Activated T-cell treated with anti-CD3 and anti-CD28 coated beads for 48 hours (primary cell): ENCODE data around the gene USB1.

Experiments
- DNase-seq: peaks from one replicate; pipeline ENCODE4 v3.0.0-alpha.2; 2020; ENCODE audit warnings: low read depth

The USB1 gene

GRCh38 chr16:58019866-58020538 lies 18.8 kb downstream of the USB1 start:
- DNase-seq: no peak

GRCh38 chr16:58020628-58021521 lies 19.7 kb downstream of the USB1 start:
- no peak for DNase-seq

- DNase-seq: no peak
Measured at GRCh38 chr16:58021661-58022551, 20.7 kb downstream of the USB1 start.

GRCh38 chr16:58022601-58023371 lies 21.6 kb downstream of the USB1 start:
- no peak for DNase-seq

GRCh38 chr16:58024486-58025350 lies 23.5 kb downstream of the USB1 start:
- no peak for DNase-seq

- DNase-seq: peak; percentile 63
Measured at GRCh38 chr16:58025351-58026138, 24.3 kb downstream of the USB1 start, which contains the start of gene MMP15. TSS of gene MMP15 (plus strand) at chr16:58025754. CDS start at chr16:58026351, 597 bp downstream.

GRCh38 chr16:58026139-58026704 lies 25.0 kb downstream of the USB1 start:
- DNase-seq: no peak

- no peak for DNase-seq
Measured at GRCh38 chr16:58026705-58027160, 25.5 kb downstream of the USB1 start.

GRCh38 chr16:58027161-58027915 lies 26.1 kb downstream of the USB1 start:
- DNase-seq: no peak

GRCh38 chr16:58027916-58028455 lies 26.8 kb downstream of the USB1 start:
- DNase-seq: no peak

- DNase-seq: no peak
Measured at GRCh38 chr16:58028541-58029070, 27.4 kb downstream of the USB1 start.

GRCh38 chr16:58029410-58029809 lies 28.2 kb downstream of the USB1 start:
- DNase-seq: no peak

GRCh38 chr16:58030136-58030840 lies 29.1 kb downstream of the USB1 start:
- no peak for DNase-seq

GRCh38 chr16:58031016-58031800 lies 30.0 kb downstream of the USB1 start:
- DNase-seq: no peak

- DNase-seq: no peak
Measured at GRCh38 chr16:58032710-58033293, 31.6 kb downstream of the USB1 start.

- DNase-seq: no peak
Measured at GRCh38 chr16:58034128-58034685, 33.0 kb downstream of the USB1 start.
